HUES48 (cell line): Measurements from ENCODE around the gene DLG2.
"Not testable (repeated sequence)": the region's sequence is repeated elsewhere in the genome, so short reads cannot be mapped to it uniquely, and the experiment has no call there.

Experiments used
- H3K27ac ChIP-seq: one replicate; pipeline ENCODE4 v1.7.0; 2013; ENCODE audit warnings: low read depth, low read length, inconsistent platforms
- H3K27me3 ChIP-seq: 2 replicates; pipeline ENCODE4 v1.6.1; 2013; ENCODE audit warnings: mild to moderate bottlenecking, low read length; ENCODE audit not compliant: control insufficient read depth, insufficient read depth
- H3K36me3 ChIP-seq: 2 replicates; pipeline ENCODE4 v1.6.1; 2013; ENCODE audit warnings: low read length; ENCODE audit not compliant: control insufficient read depth, insufficient read depth
- H3K4me1 ChIP-seq: 2 replicates; pipeline ENCODE4 v1.6.1; 2013; ENCODE audit warnings: mild to moderate bottlenecking, low read length; ENCODE audit not compliant: control insufficient read depth, insufficient read depth
- H3K4me3 ChIP-seq: 2 replicates; pipeline ENCODE4 v1.5.1; 2013; ENCODE audit warnings: mild to moderate bottlenecking, low read depth, low read length
- H3K9ac ChIP-seq: 2 replicates; pipeline ENCODE4 v1.6.1; 2013; ENCODE audit warnings: mild to moderate bottlenecking, low read depth, low read length, moderate library complexity
- H3K9me3 ChIP-seq: 2 replicates; pipeline ENCODE4 v1.6.1; 2013; ENCODE audit warnings: low read length; ENCODE audit not compliant: control insufficient read depth, insufficient read depth

Gene DLG2

GRCh38 chr11:83768489-83768888 lies 1858.7 kb downstream of the DLG2 start:
- no peaks in the 10 kb centered on the region for H3K27me3 ChIP-seq
- H3K27ac ChIP-seq = no peak overlapping the region
- 0 out of 2 replicates have a peak, but pooled peaks cover 3% of the 10 kb centered on the region for H3K4me1 ChIP-seq
- no peaks in the 10 kb centered on the region for H3K36me3 ChIP-seq
- no peak overlapping the region for H3K4me3 ChIP-seq
- no peak overlapping the region for H3K9ac ChIP-seq
- no peaks in the 10 kb centered on the region for H3K9me3 ChIP-seq

- H3K4me1 ChIP-seq = 0 out of 2 replicates have a peak, but pooled peaks cover 3% of the 10 kb centered on the region
These were observed 1860.2 kb downstream of the DLG2 start for GRCh38 chr11:83766932-83767331.

DNA sequence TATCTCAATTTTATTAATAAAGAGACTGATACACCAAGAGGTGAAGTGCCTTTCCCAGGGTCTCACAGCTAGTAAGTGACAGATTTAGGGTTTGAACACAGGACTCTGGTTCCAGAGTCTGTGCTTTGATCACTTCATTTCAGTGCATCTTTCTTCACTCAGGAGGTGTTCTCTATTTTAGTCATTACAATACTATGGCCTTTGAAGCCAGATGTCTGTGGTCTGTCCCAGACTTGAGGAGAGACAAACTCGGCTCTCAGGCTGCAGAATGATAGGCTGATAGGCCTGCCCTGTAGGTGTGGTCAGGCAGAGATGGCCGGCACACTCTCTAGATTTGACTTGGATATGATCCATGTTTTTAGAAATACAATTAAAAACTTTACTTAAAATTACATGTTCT lies 1862.5 kb downstream of the DLG2 start:
- H3K36me3 ChIP-seq = no peaks in the 10 kb centered on the region
- peaks cover 5% of the 10 kb centered on the region; the same call in 1 of the 2 replicates for H3K27me3 ChIP-seq
- H3K4me1 ChIP-seq = peaks cover 4% of the 10 kb centered on the region
- no peak overlapping the region for H3K4me3 ChIP-seq
- no peak overlapping the region for H3K27ac ChIP-seq
- no peaks in the 10 kb centered on the region for H3K9me3 ChIP-seq
- no peak overlapping the region for H3K9ac ChIP-seq

More at GRCh38 chr11:83766932-83767331, 1860.2 kb downstream of the DLG2 start:
- Histone ChIP-seq H3K27me3 (no peaks in the 10 kb centered on the region), H3K9me3 (no peaks in the 10 kb centered on the region), H3K4me3 (no peak overlapping the region), H3K27ac (no peak overlapping the region), H3K36me3 (no peaks in the 10 kb centered on the region), H3K9ac (no peak overlapping the region)

GRCh38 chr11:83760932-83761331 lies 1866.2 kb downstream of the DLG2 start:
- no peak overlapping the region for H3K9ac ChIP-seq

DNA sequence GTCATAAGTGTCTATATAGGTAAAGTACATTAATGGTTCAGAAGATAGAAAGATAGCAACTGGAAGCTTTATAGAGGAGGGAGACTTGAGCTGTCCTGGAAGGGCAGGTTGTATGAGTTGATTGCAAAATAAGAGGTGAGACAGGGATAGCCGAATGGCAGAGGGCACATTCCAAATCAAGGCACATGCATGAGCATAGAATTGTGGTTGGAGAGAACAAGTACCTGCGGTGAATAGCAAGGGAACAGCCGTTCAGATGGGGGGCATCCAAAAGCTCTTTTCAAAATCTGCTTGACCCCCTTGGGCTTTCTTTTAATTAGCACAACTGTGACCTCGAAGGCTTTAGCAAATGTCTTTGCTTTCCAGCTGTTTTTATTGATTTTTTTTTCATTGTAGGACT lies 1868.0 kb downstream of the DLG2 start:
- Histone ChIP-seq H3K9me3 (no peaks in the 10 kb centered on the region), H3K27ac (no peak overlapping the region), H3K36me3 (no peaks in the 10 kb centered on the region), H3K27me3 (peaks cover 5% of the 10 kb centered on the region; the same call in 1 of the 2 replicates), H3K4me3 (no peak overlapping the region), H3K9ac (no peak overlapping the region), H3K4me1 (peaks cover 9% of the 10 kb centered on the region)

More at GRCh38 chr11:83760932-83761331, 1866.2 kb downstream of the DLG2 start:
- H3K36me3 ChIP-seq = no peaks in the 10 kb centered on the region
- H3K9me3 ChIP-seq = no peaks in the 10 kb centered on the region
- no peak overlapping the region for H3K27ac ChIP-seq
- H3K4me3 ChIP-seq = no peak overlapping the region
- H3K27me3 ChIP-seq = peaks cover 5% of the 10 kb centered on the region; the same call in 1 of the 2 replicates
- peaks cover 9% of the 10 kb centered on the region for H3K4me1 ChIP-seq

- no peaks in the 10 kb centered on the region for H3K27me3 ChIP-seq
- H3K9ac ChIP-seq = no peak overlapping the region
- no peak overlapping the region for H3K4me3 ChIP-seq
- no peaks in the 10 kb centered on the region for H3K9me3 ChIP-seq
- H3K27ac ChIP-seq = no peak overlapping the region
- no peaks in the 10 kb centered on the region for H3K4me1 ChIP-seq
- no peaks in the 10 kb centered on the region for H3K36me3 ChIP-seq
These were observed 1876.1 kb downstream of the DLG2 start for GRCh38 chr11:83751041-83751440.

- no peaks in the 10 kb centered on the region for H3K9me3 ChIP-seq
- H3K27me3 ChIP-seq = no peaks in the 10 kb centered on the region
- H3K4me1 ChIP-seq = no peaks in the 10 kb centered on the region
- no peak overlapping the region for H3K4me3 ChIP-seq
- H3K36me3 ChIP-seq = no peaks in the 10 kb centered on the region
- no peak overlapping the region for H3K27ac ChIP-seq
- H3K9ac ChIP-seq = no peak overlapping the region
These were observed 1880.1 kb downstream of the DLG2 start for GRCh38 chr11:83746921-83747585.

DNA sequence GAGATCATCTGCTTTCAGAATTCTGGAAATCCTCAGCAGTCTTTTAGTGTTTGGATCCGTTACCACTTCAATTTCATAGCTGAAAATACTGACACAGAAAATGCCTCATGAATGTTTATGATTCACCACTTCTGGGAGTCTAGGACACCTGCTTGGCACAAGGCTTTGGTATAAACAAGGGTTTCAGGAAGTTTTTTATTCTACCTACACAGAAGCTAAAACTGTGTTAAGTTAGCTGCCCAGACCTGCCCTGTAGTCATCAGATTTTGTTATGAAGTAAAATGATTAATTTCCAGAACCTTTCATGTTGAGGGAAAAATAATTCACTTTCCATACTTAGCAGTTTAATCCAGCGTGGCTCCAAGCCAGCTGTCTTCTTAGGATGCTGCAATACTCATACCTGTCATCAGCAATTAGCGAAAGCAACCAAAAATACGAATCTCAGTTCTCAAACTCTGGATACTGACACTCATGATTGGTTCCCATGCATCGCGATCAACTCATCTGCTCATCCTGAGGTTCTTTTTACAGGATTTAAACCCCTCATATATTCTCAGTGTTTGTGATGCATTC lies 1882.4 kb downstream of the DLG2 start:
- no peak overlapping the region for H3K4me3 ChIP-seq

DNA sequence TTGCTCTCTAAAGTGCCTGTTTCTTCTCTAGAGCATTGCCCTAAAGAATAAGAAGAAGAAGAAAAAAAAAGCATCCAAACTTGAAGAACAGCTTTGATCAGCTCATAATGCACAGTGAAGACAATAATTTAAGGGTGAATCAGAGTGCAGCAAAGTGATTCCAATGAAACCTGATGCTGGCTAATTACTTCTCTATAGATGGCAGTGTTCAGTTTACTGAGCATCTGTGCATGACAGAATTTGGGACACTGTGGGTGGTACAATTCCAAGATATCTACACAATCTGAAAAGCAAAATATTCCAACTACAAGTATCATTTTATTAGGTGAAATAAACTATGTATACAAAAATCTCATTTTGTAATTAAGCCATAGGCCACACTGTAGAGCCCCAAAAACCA lies 1890.5 kb downstream of the DLG2 start:
- Histone ChIP-seq H3K27ac (no peak overlapping the region), H3K9me3 (no peaks in the 10 kb centered on the region), H3K4me1 (no peaks in the 10 kb centered on the region)

More for the DNA sequence above, 1882.4 kb downstream of the DLG2 start:
- H3K27ac ChIP-seq = no peak overlapping the region
- H3K4me1 ChIP-seq = no peaks in the 10 kb centered on the region
- H3K36me3 ChIP-seq = no peaks in the 10 kb centered on the region
- no peaks in the 10 kb centered on the region for H3K27me3 ChIP-seq
- H3K9me3 ChIP-seq = no peaks in the 10 kb centered on the region
- no peak overlapping the region for H3K9ac ChIP-seq

DNA sequence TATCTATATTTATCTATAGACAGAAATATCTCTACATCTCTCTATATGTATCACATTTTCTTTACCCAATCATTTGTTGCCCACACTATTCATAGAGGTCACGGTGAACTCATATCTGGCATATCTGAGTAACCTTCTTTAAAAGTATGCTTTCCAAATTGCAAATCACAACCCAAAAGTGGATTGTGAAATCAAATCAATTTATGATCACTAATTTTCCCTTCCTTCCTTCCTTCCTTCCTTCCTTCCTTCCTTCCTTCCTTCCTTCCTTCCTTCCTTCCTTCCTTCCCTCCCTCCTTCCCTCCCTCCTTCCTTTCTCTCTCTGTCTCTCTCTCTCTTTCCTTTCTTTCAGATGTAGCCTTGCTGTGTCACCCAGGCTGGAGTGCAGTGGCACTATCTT lies 1893.0 kb downstream of the DLG2 start:
- Histone ChIP-seq H3K4me1 (no peaks in the 10 kb centered on the region), H3K27ac (no peak overlapping the region), H3K4me3 (no peak overlapping the region), H3K27me3 (no peaks in the 10 kb centered on the region), H3K9ac (no peak overlapping the region), H3K36me3 (no peaks in the 10 kb centered on the region), H3K9me3 (no peaks in the 10 kb centered on the region)

More for the DNA sequence above, 1890.5 kb downstream of the DLG2 start:
- Histone ChIP-seq H3K4me3 (no peak overlapping the region), H3K36me3 (no peaks in the 10 kb centered on the region), H3K9ac (no peak overlapping the region), H3K27me3 (no peaks in the 10 kb centered on the region)

DNA sequence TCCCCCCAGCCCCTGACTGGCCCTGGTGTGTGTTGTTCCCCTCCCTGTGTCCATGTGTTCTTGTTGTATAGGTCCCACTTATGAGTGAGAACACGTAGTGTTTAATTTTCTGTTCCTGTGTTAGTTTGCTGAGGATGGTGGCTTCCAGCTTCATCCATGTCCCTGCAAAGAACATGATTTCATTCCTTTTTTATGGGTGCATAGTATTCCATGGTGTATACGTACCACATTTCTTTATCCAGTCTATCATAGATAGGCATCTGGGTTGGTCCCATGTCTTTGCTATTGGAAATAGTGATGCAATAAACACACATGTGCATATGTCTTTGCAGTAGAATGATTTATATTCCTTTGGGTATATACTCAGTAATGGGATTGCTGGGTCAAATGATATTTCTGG lies 1895.9 kb downstream of the DLG2 start:
- not testable (repeated sequence) for H3K9ac ChIP-seq, H3K36me3 ChIP-seq, H3K9me3 ChIP-seq, H3K27ac ChIP-seq, H3K4me1 ChIP-seq, H3K27me3 ChIP-seq, H3K4me3 ChIP-seq
